BJ (cell line): ENCODE results near the gene SPINK14. TPM values are rescaled to one million over a fixed set of nuclear protein-coding genes. Genes with fewer than 3 reads are reported as not detected.

Experiments used
- CTCF ChIA-PET: fragments of 350-600 bp; formaldehyde crosslinking; extraction: SDS; loops from one replicate; lab custom pipeline; 2021; ENCODE audit warnings: antibody characterized with exemption, inconsistent platforms; lab: Yijun Ruan, JAX
- POLR2A ChIA-PET: fragments of 300-600 bp; sonication (Branson Sonifier 250); formaldehyde crosslinking; extraction: SDS; loops from one replicate; lab custom pipeline; 2021; ENCODE audit warnings: antibody characterized with exemption; lab: Charles Lee
- DNase-seq: peaks from one replicate; pipeline ENCODE4 v3.0.0-alpha.2; 2011; ENCODE audit warnings: low read depth
- H3K27me3 ChIP-seq: 2 replicates; pipeline ENCODE4 v1.6.0; 2011; ENCODE audit warnings: low read length; ENCODE audit not compliant: control insufficient read depth, insufficient read depth
- H3K36me3 ChIP-seq: 2 replicates; pipeline ENCODE4 v1.5.1; 2011; ENCODE audit warnings: low read length; ENCODE audit not compliant: control insufficient read depth, insufficient read depth
- H3K4me3 ChIP-seq: 2 replicates; pipeline ENCODE4 v1.5.1; 2011; ENCODE audit warnings: low read depth, mild to moderate bottlenecking, control low read depth, low read length
- polyA minus RNA-seq: library from RNA; depleted of rRNA, polyadenylated mRNA; stranded (reverse); fragments of >200 nt; gene quantifications from 2 replicates; pipeline ENCODE4 v1.2.3, GENCODE V29; 2011; rRNA and poly(A)+ RNA removed
- polyA plus RNA-seq: library from polyadenylated mRNA; depleted of rRNA; stranded (reverse); fragments of >200 nt; gene quantifications from 2 replicates; pipeline ENCODE4 v1.2.3, GENCODE V29; 2011; rRNA removed
- TF ChIP-seq, protein P1 (sequence below): IDR thresholded peaks from 2 replicates; pipeline ENCODE4 v1.5.1; 2011; ENCODE audit warnings: low read depth, mild to moderate bottlenecking, control low read depth, inconsistent platforms, low read length, moderate library complexity; ENCODE audit not compliant: insufficient read depth

The SPINK14 gene, protein sequence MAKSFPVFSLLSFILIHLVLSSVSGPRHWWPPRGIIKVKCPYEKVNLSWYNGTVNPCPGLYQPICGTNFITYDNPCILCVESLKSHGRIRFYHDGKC
- polyA plus RNA-seq (not detected in 2 replicates), polyA minus RNA-seq (not detected in 2 replicates)

DNA sequence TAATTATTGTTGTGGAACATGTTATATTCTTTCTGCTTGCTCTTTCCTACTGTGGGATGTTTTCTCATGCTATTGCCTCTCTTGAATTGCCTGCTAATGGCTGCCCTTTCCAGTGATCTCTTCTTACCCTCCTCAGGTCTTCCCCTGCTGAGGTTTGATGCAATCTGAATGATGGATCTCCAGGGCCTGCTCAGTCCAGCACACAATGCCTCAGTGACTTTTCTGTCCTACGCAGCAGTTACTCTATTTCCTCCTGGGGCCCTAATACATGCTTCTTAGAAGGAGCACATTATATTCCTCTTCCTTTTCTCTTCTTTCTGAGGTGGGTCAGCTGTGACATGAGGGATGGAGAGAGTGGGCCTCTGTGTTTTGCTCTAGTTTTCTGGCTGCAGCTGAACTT lies at the start of gene SPINK14:
Gene SPINK14, plus strand, starts transcription at position 301 of the 400 bp plus-strand sequence. CDS start 1,187 bp downstream, outside the sequence.
- Histone ChIP-seq H3K36me3 (no peaks in the 10 kb centered on the region), H3K4me3 (no peak within 1 kb of the TSS), H3K27me3 (no peaks in the 10 kb centered on the region)
- DNase-seq = no peak
- CTCF ChIA-PET = no interaction called here
- POLR2A ChIA-PET = no interaction called here
- TF ChIP-seq, protein P1, sequence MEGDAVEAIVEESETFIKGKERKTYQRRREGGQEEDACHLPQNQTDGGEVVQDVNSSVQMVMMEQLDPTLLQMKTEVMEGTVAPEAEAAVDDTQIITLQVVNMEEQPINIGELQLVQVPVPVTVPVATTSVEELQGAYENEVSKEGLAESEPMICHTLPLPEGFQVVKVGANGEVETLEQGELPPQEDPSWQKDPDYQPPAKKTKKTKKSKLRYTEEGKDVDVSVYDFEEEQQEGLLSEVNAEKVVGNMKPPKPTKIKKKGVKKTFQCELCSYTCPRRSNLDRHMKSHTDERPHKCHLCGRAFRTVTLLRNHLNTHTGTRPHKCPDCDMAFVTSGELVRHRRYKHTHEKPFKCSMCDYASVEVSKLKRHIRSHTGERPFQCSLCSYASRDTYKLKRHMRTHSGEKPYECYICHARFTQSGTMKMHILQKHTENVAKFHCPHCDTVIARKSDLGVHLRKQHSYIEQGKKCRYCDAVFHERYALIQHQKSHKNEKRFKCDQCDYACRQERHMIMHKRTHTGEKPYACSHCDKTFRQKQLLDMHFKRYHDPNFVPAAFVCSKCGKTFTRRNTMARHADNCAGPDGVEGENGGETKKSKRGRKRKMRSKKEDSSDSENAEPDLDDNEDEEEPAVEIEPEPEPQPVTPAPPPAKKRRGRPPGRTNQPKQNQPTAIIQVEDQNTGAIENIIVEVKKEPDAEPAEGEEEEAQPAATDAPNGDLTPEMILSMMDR = no peak

DNA sequence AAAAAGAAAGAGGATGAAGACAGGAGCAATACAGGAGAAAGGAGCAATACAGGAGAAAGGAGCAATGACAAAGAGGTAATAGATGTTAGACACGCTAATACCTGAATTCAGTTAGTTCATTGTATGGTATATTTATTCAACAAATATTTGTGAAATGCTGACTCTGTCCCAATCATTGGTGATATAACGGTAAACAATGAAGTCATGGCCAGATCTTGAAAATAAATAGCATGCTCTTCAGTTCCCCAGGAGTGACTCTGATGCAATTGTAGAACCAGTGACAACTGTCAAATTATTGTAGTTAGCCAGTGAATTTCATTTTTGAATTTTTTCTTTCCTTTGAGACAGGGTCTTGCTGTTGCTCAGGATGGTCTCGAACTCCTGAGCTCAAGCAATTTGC lies 48.0 kb upstream of the SPINK14 start:
- Histone ChIP-seq H3K36me3 (no peaks in the 10 kb centered on the region), H3K27me3 (no peaks in the 10 kb centered on the region), H3K4me3 (no peak overlapping the region)
- no peak for DNase-seq
- POLR2A ChIA-PET = no interaction called here
- TF ChIP-seq, protein P1 = no peak
- CTCF ChIA-PET = no interaction called here

DNA sequence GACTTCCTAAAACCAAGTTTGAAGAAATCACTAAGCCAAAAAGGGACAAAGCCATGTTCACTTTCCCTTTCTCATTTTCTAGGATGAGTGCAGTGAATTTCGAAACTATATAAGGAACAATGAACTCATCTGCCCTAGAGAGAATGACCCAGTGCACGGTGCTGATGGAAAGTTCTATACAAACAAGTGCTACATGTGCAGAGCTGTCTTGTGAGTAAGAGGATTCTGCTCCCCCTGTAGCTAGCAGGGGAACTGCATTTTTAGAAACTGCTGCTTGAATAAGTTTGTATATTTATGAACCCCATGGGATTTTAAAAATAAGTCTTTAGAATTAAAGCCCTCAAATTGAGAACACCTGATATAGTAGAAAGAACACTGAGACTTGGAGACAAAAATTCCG lies 42.7 kb upstream of the SPINK14 start:
- H3K4me3 ChIP-seq = no peak overlapping the region
- no peaks in the 10 kb centered on the region for H3K36me3 ChIP-seq
- TF ChIP-seq, protein P1 = no peak; the same call in 1 of the 2 replicates
- POLR2A ChIA-PET = no interaction called here
- no peaks in the 10 kb centered on the region for H3K27me3 ChIP-seq
- DNase-seq = no peak
- CTCF ChIA-PET = interaction anchor here (0.6 kb wide), 1 partner anchor 30 kb away, joined by 3 read pairs; no protein-coding TSS in a partner anchor

DNA sequence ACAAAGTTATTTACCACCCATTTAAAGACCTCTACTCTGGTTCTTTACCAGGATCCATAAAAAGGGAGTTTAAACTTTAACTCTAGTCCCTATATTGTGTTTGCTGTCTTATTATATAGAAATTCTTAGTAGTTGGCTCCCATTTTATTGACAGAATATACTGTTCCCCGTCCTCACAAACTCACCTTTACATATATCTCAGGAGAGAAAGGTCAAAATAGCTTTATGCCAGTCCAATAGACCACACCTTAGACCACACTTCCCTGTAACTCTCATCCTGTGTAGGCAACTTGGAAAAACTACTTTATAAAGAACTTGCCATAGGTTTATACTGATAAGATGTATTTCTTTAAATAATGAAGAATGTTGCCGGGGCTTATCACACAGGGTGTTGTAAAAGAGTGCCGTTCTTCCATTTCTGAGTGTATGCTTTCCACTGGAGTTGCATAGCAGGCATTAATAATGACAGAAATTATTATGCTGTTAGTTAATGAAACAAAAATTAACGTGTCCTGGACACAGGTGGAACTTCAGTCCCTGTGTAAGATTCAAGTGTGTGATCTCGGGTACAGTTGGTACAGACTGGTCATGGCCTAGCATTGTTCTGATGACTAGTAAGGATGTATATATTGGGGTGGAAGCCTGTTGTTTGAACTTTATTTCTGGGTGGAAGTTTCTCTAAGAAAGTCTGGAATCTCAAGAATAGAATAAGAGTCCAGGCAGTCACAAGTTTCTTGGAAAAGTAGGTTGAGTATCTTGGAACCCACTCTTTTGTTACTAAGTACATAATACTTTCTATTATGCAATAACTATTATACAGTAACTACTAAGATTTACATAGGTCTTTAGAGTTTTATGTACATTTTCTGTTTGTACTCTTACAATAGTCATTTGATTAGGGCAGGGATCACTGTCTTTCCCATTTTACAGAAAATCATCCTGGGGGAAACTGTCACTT lies 33.0 kb upstream of the SPINK14 start:
- TF ChIP-seq, protein P1 = no peak
- Histone ChIP-seq H3K4me3 (no peak overlapping the region), H3K36me3 (no peaks in the 10 kb centered on the region), H3K27me3 (no peaks in the 10 kb centered on the region)
- ChIA-PET POLR2A (no interaction called here), CTCF (interaction anchor here (1.0 kb wide), 1 partner anchor 13 kb away, joined by 3 read pairs; no protein-coding TSS in a partner anchor)
- DNase-seq = no peak

DNA sequence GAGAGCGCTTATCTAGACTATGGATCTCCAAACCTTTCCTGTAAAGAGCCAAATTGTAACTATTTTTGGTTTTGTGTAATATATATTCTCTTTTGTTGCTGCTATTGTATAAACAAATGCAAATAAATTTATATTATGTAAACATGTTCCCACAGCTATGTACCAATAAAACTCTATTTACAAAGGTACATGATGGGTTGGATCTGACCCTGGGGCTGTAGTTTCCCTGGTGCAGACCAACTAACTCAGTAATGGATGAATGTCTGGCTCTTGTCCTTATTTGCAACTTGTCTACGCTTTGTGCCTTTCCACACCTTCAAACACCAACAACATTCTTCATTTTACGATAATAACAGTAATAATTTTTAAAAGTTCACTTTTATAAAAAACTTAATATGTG lies 27.5 kb upstream of the SPINK14 start:
- TF ChIP-seq, protein P1 = no peak
- DNase-seq = no peak
- Histone ChIP-seq H3K27me3 (no peaks in the 10 kb centered on the region), H3K36me3 (no peaks in the 10 kb centered on the region), H3K4me3 (no peak overlapping the region)
- ChIA-PET CTCF (interaction anchor here (0.6 to 0.7 kb wide), 2 partner anchors 14 to 23 kb away, joined by 3 read pairs; no protein-coding TSS in a partner anchor), POLR2A (no interaction called here)
